Measurements from ENCODE around the gene JAK1. TPM values are rescaled to one million over a fixed set of nuclear protein-coding genes. Genes with fewer than 3 reads are reported as not detected.

Gene JAK1
- total and polyA plus RNA-seq, 3 donors from 2014 or later = 100 to 142 (median 117) TPM

- no peak overlapping the region for H3K4me3 ChIP-seq
- no peaks in the 10 kb centered on the region for H3K27me3 ChIP-seq
- TF ChIP-seq POLR2A (IDR thresholded peaks at IDR 0.05) (no peak), CTCF (IDR thresholded peaks at IDR 0.05) (no peak)
- H3K36me3 ChIP-seq (ENCODE audit: low read depth, missing control alignments) = no peaks in the 10 kb centered on the region
- no peaks in the 10 kb centered on the region for H3K4me1 ChIP-seq
- no peak overlapping the region for H3K27ac ChIP-seq
- intact Hi-C loops (cut with DNase I; ENCODE audit: low total_unique reads) = no loop called here
- H3K9me3 ChIP-seq = no peaks in the 10 kb centered on the region
- no peak for DNase-seq
- 75 to 97% methylated on average over 1 of the region's 1 CpG for WGBS, 2 donors
Observed at GRCh38 chr1:64881281-64881680, 85.1 kb downstream of the JAK1 start.

GRCh38 chr1:64880449-64880848, 85.9 kb downstream of the JAK1 start:
- H3K27ac ChIP-seq = no peak overlapping the region
- TF ChIP-seq CTCF (IDR thresholded peaks at IDR 0.05) = no peak
- TF ChIP-seq POLR2A (IDR thresholded peaks at IDR 0.05) = no peak
- H3K27me3 ChIP-seq = no peaks in the 10 kb centered on the region
- whole genome bisulfite sequencing, 2 donors = 93 to 98% methylated on average over 4 of the region's 4 CpGs
- no peaks in the 10 kb centered on the region for H3K4me1 ChIP-seq
- no peaks in the 10 kb centered on the region for H3K36me3 ChIP-seq (ENCODE audit: low read depth, missing control alignments)
- H3K9me3 ChIP-seq = no peaks in the 10 kb centered on the region
- no peak overlapping the region for H3K4me3 ChIP-seq
- no peak for DNase-seq
- intact Hi-C loops (cut with DNase I; ENCODE audit: low total_unique reads) = no loop called here

- WGBS, 2 donors = 89 to 93% methylated on average over 12 of the region's 12 CpGs
- Histone ChIP-seq H3K27ac (no peak overlapping the region), H3K36me3 (ENCODE audit: low read depth, missing control alignments) (no peaks in the 10 kb centered on the region), H3K9me3 (no peaks in the 10 kb centered on the region), H3K4me1 (no peaks in the 10 kb centered on the region), H3K4me3 (no peak overlapping the region), H3K27me3 (no peaks in the 10 kb centered on the region)
- DNase-seq = no peak
- intact Hi-C loops (cut with DNase I; ENCODE audit: low total_unique reads) = no loop called here
- TF ChIP-seq CTCF (IDR thresholded peaks at IDR 0.05) (no peak), POLR2A (IDR thresholded peaks at IDR 0.05) (no peak)
Observed at GRCh38 chr1:64878931-64879611, 87.3 kb downstream of the JAK1 start.

- no peaks in the 10 kb centered on the region for H3K4me1 ChIP-seq
- H3K9me3 ChIP-seq = no peaks in the 10 kb centered on the region
- H3K27me3 ChIP-seq = no peaks in the 10 kb centered on the region
- intact Hi-C loops (cut with DNase I; ENCODE audit: low total_unique reads) = no loop called here
- TF ChIP-seq CTCF (IDR thresholded peaks at IDR 0.05) (no peak), POLR2A (IDR thresholded peaks at IDR 0.05) (no peak)
- H3K4me3 ChIP-seq = no peak overlapping the region
- no peaks in the 10 kb centered on the region for H3K36me3 ChIP-seq (ENCODE audit: low read depth, missing control alignments)
- DNase-seq = no peak
- H3K27ac ChIP-seq = no peak overlapping the region
Observed at GRCh38 chr1:64878090-64878489, 88.3 kb downstream of the JAK1 start.

- Histone ChIP-seq H3K36me3 (ENCODE audit: low read depth, missing control alignments) (no peaks in the 10 kb centered on the region), H3K27me3 (no peaks in the 10 kb centered on the region), H3K4me1 (no peaks in the 10 kb centered on the region), H3K9me3 (no peaks in the 10 kb centered on the region), H3K4me3 (no peak overlapping the region), H3K27ac (no peak overlapping the region)
- WGBS, 2 donors = 83 to 89% methylated on average over 1 of the region's 1 CpG
- intact Hi-C loops (cut with DNase I; ENCODE audit: low total_unique reads) = no loop called here
- no peak for TF ChIP-seq POLR2A (IDR thresholded peaks at IDR 0.05)
- no peak for TF ChIP-seq CTCF (IDR thresholded peaks at IDR 0.05)
- DNase-seq = no peak
Observed at GRCh38 chr1:64877598-64877997, 88.8 kb downstream of the JAK1 start.
